Testis (tissue), 3 donors: Measurements from ENCODE around the gene PARK7. TPM values are rescaled to one million over a fixed set of nuclear protein-coding genes. Genes with fewer than 3 reads are reported as not detected.

ENCODE experiments used
- DNase-seq: peaks from one replicate; pipeline ENCODE4 v3.0.0-alpha.2; 2019
- H3K27ac ChIP-seq, 2 donors: fragments of 200-600 bp; sonication (generic); one replicate each; pipeline ENCODE4 v1.5.1; 2019
- H3K27me3 ChIP-seq: fragments of 200-600 bp; sonication (generic); one replicate; pipeline ENCODE4 v1.5.1; 2019
- H3K36me3 ChIP-seq: fragments of 200-600 bp; sonication (generic); one replicate; pipeline ENCODE4 v1.5.1; 2017; ENCODE audit warnings: low read depth; ENCODE audit errors: missing control alignments
- H3K4me1 ChIP-seq: fragments of 200-600 bp; sonication (generic); one replicate; pipeline ENCODE4 v1.5.1; 2019
- H3K4me3 ChIP-seq, 2 donors: fragments of 200-600 bp; sonication (generic); one replicate each; pipeline ENCODE4 v1.5.1; 2017 to 2019
- H3K9me3 ChIP-seq: fragments of 200-600 bp; sonication (generic); one replicate; pipeline ENCODE4 v1.5.1; 2017
- CTCF ChIP-seq, 3 experiments: fragments of 450-650 bp in 2 of 3; fragments of 200-600 bp in 1 of 3; sonication (generic) in 1 of 3; IDR thresholded peaks; one replicate each; pipeline ENCODE4 v1.5.1; 2016 to 2019; ENCODE audit warnings: antibody characterized with exemption in 3 of 3, mild to moderate bottlenecking in 2 of 3, moderate library complexity in 1 of 3
- POLR2A ChIP-seq: fragments of 450-650 bp; IDR thresholded peaks from one replicate; pipeline ENCODE4 v1.6.1; 2017; ENCODE audit warnings: antibody characterized with exemption, mild to moderate bottlenecking, moderate library complexity
- WGBS, 2 donors: methylation state at CpG; one replicate each; pipeline ENCODE4 v1.1.5; 2018; 5-methylcytosine and 5-hydroxymethylcytosine counted together
- intact Hi-C: fragments of 100-400 bp; cut with DNase I; formaldehyde crosslinking; loops from one replicate; pipeline ENCODE4 v1.15.1; 2023; ENCODE audit warnings: low total_unique reads
- polyA plus RNA-seq: library from polyadenylated mRNA; stranded (reverse); fragments of 350-450 nt; fragmentation: Illumina TruSeq; extraction: RNeasy Lipid Tissue Mini Kit (QIAGEN cat#74804); gene quantifications from one replicate; pipeline ENCODE4 v1.2.3, GENCODE V29; 2014; ENCODE audit warnings: low read depth, low replicate concordance; ENCODE audit not compliant: insufficient read depth
- total RNA-seq, 2 donors: library from RNA; depleted of rRNA; stranded (reverse); fragments of >200 nt; gene quantifications; one replicate each; pipeline ENCODE4 v1.2.3, GENCODE V29; 2016

The PARK7 gene
- total and polyA plus RNA-seq, 3 donors from 2014 or later, result 110 to 281 (median 129) TPM

- no peak for DNase-seq
- no peak overlapping the region for H3K4me3 ChIP-seq
- no peaks in the 10 kb centered on the region for H3K27me3 ChIP-seq
- TF ChIP-seq POLR2A, result no peak
- no peak for TF ChIP-seq CTCF (IDR thresholded peaks at IDR 0.05)
- peak overlapping the region in 1 of 2 donors; percentile 41 for H3K27ac ChIP-seq
- peaks cover 22% of the 10 kb centered on the region for H3K4me1 ChIP-seq
- H3K9me3 ChIP-seq, result no peaks in the 10 kb centered on the region
- intact Hi-C loops, result no loop called here
- H3K36me3 ChIP-seq, result no peaks in the 10 kb centered on the region
- 75% methylated on average over 10 of the region's 10 CpGs for WGBS, 2 donors
Measured at GRCh38 chr1:8014381-8014988, 53.0 kb downstream of the PARK7 start.

GRCh38 chr1:8015036-8015808 is 53.7 kb downstream of the PARK7 start:
- intact Hi-C loops, result no loop called here
- peak; percentile 52 for DNase-seq
- Histone ChIP-seq H3K4me3 (no peak overlapping the region), H3K9me3 (no peaks in the 10 kb centered on the region), H3K36me3 (no peaks in the 10 kb centered on the region), H3K27me3 (no peaks in the 10 kb centered on the region), H3K4me1 (peaks cover 22% of the 10 kb centered on the region), H3K27ac (peak overlapping the region; percentile 41 to 55)
- WGBS, 2 donors, result 42 to 50% methylated on average over 8 of the region's 8 CpGs
- TF ChIP-seq CTCF (IDR thresholded peaks at IDR 0.05) (peak; percentile 35 to 57 (median 55)), POLR2A (no peak)

GRCh38 chr1:8015809-8016165 is 54.3 kb downstream of the PARK7 start:
- H3K4me1 ChIP-seq, result peaks cover 22% of the 10 kb centered on the region
- peak; percentile 54 for DNase-seq
- no peaks in the 10 kb centered on the region for H3K36me3 ChIP-seq
- WGBS, 2 donors, result 45 to 48% methylated on average over 2 of the region's 2 CpGs
- TF ChIP-seq POLR2A (no peak), CTCF (IDR thresholded peaks at IDR 0.05) (no peak)
- H3K27ac ChIP-seq, result peak overlapping the region in 1 of 2 donors; percentile 41
- intact Hi-C loops, result no loop called here
- no peaks in the 10 kb centered on the region for H3K9me3 ChIP-seq
- no peaks in the 10 kb centered on the region for H3K27me3 ChIP-seq
- no peak overlapping the region for H3K4me3 ChIP-seq

GRCh38 chr1:8016210-8016894 is 54.8 kb downstream of the PARK7 start:
- Histone ChIP-seq H3K27ac (peak overlapping the region in 1 of 2 donors; percentile 17), H3K27me3 (no peaks in the 10 kb centered on the region), H3K9me3 (no peaks in the 10 kb centered on the region), H3K4me1 (peaks cover 22% of the 10 kb centered on the region), H3K36me3 (no peaks in the 10 kb centered on the region), H3K4me3 (no peak overlapping the region)
- TF ChIP-seq POLR2A (no peak), CTCF (IDR thresholded peaks at IDR 0.05) (no peak)
- WGBS, 2 donors, result 52 to 57% methylated on average over 4 of the region's 4 CpGs
- intact Hi-C loops, result no loop called here
- DNase-seq, result no peak
